Activated naive CD4-positive, alpha-beta T cell treated with anti-CD3 and anti-CD28 coated beads, Interleukin-2, amount 50 U/mL, for 72 hours (primary cell): Measurements from ENCODE around the gene SPAAR. TPM values are rescaled to one million over a fixed set of nuclear protein-coding genes. Genes with fewer than 3 reads are reported as not detected.
A peak's percentile ranks its signal among the peaks of the same experiment; 100 is the strongest.
"Not testable (repeated sequence)": the region's sequence is repeated elsewhere in the genome, so short reads cannot be mapped to it uniquely, and the experiment has no call there.

Experiments
- ATAC-seq, 2 donors: fragments of 150-1000 bp; cut with Tn5 transposase; 2 replicates each; pipeline ENCODE4 v1.10.0; 2021; ENCODE audit warnings: mild to moderate bottlenecking in 2 of 2, moderate library complexity in 2 of 2
- DNase-seq, 2 donors: peaks; one replicate each; pipeline ENCODE4 v3.0.0; 2021 to 2022; ENCODE audit warnings: low spot score in 2 of 2
- H3K27ac Mint-ChIP-seq, 2 donors: one replicate each; pipeline ENCODE4 v1.8.0; 2022; ENCODE audit warnings: mild to moderate bottlenecking in 2 of 2, mixed read lengths in 2 of 2
- H3K36me3 Mint-ChIP-seq, 2 donors: one replicate each; pipeline ENCODE4 v1.8.0; 2022; ENCODE audit warnings: mixed read lengths in 2 of 2
- H3K9me3 Mint-ChIP-seq, 2 donors: one replicate each; pipeline ENCODE4 v1.8.0; 2022; ENCODE audit warnings: mixed read lengths in 2 of 2
- total RNA-seq, 2 donors: library from RNA; stranded (reverse); gene quantifications; one replicate each; pipeline ENCODE4 v1.2.3, GENCODE V29; 2022

SPAAR gene
- total RNA-seq, 2 donors from 2014 or later, result not detected

DNA sequence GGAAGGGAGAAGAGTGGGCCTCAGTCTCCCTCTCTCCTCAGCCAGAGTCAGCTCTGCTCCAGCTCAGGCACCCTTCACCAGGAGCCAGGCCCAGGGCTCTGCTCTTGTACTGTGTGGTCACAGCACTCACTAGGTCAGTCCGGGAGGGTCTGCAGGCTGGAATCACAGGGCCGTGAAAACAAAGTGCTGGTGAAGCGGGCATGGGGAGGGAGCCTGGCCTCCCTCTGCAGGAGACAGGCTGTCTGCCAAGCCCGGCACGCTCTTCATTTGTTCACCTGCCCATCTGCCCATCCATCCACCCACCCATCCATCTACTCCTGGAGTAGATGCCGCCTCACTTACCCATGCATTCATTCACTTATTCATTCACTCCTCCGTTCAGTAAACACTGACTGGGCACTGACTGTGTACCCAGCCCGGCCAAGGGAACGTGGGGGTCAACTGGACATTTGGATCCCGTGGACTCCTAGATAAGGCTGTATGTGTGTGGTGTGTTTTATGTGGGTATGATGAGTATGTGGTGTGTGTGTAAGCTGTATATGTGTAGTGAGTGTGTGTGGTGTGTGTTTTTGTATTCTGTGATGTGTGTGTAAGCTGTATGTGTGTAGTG is 3.6 kb downstream of the SPAAR start:
- no peak overlapping the region for H3K27ac Mint-ChIP-seq
- ATAC-seq, result no peak

DNA sequence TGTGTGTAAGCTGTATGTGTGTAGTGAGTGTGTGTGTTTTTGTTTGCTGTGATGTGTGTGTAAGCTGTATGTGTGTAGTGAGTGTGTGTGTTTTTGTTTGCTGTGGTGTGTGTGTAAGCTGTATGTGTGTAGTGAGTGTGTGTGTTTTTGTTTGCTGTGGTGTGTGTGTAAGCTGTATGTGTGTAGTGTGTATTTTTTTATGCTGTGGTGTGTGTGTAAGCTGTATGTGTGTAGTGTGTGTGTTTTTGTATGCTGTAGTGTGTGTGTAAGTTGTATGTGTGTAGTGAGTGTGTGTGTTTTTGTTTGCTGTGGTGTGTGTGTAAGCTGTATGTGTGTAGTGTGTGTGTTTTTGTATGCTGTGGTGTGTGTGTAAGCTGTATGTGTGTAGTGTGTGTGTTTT is 4.1 kb downstream of the SPAAR start:
- H3K27ac Mint-ChIP-seq, ATAC-seq, H3K9me3 Mint-ChIP-seq, DNase-seq, H3K36me3 Mint-ChIP-seq: not testable (repeated sequence)

More for the DNA sequence above, 3.6 kb downstream of the SPAAR start:
- Mint-ChIP-seq H3K36me3 (no peaks in the 10 kb centered on the region), H3K9me3 (no peaks in the 10 kb centered on the region)
- DNase-seq, result no peak

- peak in 1 of 2 donors; percentile 44 for ATAC-seq
- no peaks in the 10 kb centered on the region for H3K9me3 Mint-ChIP-seq
- no peak overlapping the region for H3K27ac Mint-ChIP-seq
- no peak for DNase-seq
- H3K36me3 Mint-ChIP-seq, result no peaks in the 10 kb centered on the region
Observed at GRCh38 chr9:35914301-35914807, 5.1 kb downstream of the SPAAR start.

DNA sequence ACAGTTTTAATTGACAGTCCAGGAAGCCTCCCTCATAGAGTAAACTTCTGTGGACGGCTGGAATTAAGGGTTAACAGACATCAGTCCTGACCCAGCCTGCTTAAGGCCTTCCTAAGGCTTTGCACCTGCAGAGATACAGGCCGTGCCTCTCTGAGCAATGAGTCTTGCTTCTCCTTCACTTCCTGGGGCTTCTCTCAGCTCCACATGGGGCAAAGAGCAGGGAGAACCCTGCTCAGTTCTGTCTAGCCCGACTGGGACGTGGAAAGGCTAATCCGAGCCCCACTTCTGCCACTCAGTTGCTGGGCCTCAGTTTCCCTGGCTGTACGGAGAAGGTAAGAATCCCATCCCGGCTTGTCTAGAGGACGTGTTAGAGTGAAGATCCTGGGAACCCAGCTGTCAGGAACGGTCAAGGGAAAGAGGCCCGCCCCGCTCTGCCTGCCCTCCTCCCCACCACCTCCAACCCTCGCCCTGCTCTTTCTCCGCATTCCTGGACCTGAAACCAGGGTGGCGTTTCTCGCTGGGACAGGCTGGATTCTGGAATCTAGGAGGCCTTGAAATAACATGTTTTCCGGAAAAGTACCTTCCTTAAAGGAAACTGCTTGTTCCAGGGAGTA is 6.5 kb downstream of the SPAAR start:
- no peak overlapping the region for H3K27ac Mint-ChIP-seq
- H3K36me3 Mint-ChIP-seq, result no peaks in the 10 kb centered on the region
- no peak for DNase-seq
- no peak for ATAC-seq
- H3K9me3 Mint-ChIP-seq, result no peaks in the 10 kb centered on the region

- Mint-ChIP-seq H3K36me3 (no peaks in the 10 kb centered on the region), H3K27ac (no peak overlapping the region), H3K9me3 (no peaks in the 10 kb centered on the region)
- DNase-seq (no peak), ATAC-seq (no peak)
Observed at GRCh38 chr9:35917261-35917660, 8.0 kb downstream of the SPAAR start.

DNA sequence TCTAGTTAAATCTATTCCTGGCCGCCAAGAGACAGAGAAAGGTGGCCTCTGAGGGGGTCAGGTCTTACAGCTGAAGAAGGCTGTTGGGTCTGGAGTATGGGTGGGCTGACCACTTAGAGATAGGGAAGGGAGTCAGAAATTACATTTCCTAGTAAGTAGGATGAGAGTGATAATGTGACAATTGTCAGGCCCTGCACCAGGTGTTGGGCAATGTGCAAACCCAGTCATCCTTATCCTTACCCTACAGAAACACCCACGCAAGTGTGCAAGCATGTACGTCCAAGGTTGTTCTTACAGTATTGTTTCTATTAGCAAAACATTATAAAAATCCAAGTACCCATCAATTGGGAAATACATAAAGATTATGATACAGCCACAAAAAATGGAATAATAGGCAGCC is 9.5 kb downstream of the SPAAR start:
- DNase-seq, result no peak

DNA sequence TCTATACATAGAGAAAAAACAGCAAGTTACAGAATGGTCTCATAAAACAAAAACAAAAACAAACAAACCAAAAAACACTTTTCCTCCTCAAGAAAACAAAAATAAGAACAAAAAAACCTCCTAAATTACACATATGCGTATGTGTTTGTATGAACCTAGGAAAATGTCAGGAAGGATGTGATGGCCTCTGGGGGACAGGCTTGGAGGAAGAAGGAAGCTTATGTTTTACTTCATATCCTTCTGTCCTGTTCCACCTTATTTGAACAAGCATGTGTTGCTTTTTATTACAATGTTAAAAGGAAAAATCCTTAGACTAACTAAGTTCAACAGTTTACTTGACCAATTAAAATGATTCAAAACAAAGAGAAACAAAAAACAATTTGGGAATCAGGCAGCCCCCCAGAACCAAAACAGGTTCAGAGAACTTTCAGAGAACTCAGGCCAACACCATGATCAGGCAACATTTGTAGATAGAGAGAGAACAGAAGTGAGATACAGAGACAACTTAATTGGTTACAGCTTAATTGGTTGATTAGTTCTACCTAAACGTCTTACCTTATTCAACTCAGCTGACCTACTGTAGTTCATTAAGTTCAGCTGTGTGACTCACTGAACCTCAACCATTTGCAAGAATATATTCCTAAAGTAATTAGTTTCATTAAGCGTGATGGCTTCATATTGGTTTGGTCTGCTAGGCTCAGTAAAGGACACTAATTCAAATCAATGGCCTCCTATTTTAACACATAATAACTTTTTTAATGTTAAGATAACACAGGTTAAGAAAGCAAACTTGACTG is 10.1 kb downstream of the SPAAR start:
- Mint-ChIP-seq H3K9me3 (no peaks in the 10 kb centered on the region), H3K27ac (no peak overlapping the region), H3K36me3 (no peaks in the 10 kb centered on the region)
- ATAC-seq, result no peak
- no peak for DNase-seq

More for the DNA sequence above, 9.5 kb downstream of the SPAAR start:
- ATAC-seq, result no peak
- Mint-ChIP-seq H3K27ac (no peak overlapping the region), H3K9me3 (no peaks in the 10 kb centered on the region), H3K36me3 (no peaks in the 10 kb centered on the region)

DNA sequence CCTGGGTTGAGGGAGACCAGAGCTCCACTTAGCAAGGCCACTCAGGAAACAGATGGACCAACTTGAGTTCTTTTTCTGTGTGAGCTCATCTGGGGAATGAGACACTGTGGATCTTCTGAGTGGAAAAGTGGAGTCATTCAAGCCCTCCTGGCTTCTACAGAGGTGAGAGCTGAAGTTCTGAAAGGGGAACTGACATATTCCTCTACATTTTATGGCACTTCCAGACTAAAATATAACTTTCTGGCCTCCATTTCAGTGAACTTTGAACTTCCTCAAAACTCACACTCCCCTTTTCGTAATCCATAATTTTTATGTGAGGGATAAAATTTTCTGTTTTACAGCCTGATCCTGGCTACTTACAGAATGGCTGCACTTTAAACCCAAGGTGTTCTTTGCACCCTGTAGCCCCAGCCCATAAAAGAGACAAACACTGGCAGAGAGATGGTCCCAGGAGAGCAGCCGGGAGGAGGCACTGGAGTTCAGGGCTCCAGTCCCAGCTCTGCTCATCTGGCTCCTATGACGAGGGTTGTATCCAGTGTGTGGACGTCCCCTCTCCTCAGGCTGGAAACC is 10.8 kb downstream of the SPAAR start:
- DNase-seq, result no peak
- Mint-ChIP-seq H3K9me3 (no peaks in the 10 kb centered on the region), H3K27ac (no peak overlapping the region), H3K36me3 (no peaks in the 10 kb centered on the region)
- no peak for ATAC-seq

GRCh38 chr9:35923598-35923926 is 14.3 kb downstream of the SPAAR start:
- DNase-seq (no peak), ATAC-seq (no peak)
- H3K9me3 Mint-ChIP-seq, result no peaks in the 10 kb centered on the region
- H3K36me3 Mint-ChIP-seq, result no peaks in the 10 kb centered on the region
- peak overlapping the region in 1 of 2 donors; percentile 66 for H3K27ac Mint-ChIP-seq

DNA sequence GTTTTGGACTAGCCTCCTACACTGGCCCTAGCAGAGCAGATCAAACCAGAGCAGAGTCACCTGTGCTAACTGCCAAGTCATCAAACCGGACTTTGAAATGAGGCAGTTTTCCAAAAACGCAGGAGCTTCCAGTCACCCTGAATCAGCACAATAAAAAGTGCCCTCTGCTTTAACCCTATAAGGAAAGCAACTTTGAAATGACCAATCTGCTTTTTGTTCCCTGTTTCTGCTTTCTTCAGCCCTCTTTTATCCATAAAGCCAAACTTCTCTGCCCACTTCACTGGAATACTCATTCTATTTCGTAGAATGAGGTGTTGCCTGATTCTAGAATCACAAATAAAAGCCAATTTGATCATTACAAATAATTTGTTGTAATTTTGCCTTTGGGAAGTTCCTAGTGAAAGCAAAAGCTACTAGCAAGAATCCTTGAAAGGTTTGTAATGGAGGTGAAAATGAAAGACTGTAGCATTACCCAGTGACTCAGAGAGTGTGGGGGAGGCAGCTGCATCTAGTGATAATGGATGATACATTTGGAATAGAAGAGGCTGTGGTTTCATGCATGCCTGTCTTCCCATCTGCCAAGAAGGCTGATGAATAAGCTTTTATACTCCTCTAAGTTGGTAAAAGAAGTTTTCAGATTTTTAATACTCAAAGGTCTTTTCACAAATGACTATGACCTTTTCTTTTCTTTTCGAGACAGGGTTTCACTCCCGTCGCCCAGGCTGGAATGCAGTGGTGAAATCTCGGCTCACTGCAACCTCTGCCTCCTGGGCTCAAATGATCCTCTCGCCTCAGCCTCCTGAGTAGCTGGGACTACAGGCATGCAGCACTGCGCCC is 14.9 kb downstream of the SPAAR start:
- peak; percentile 97 to 100 for ATAC-seq
- no peak for DNase-seq
- H3K36me3 Mint-ChIP-seq, result no peaks in the 10 kb centered on the region

GRCh38 chr9:35928591-35929452 is 19.5 kb downstream of the SPAAR start:
- ATAC-seq, result no peak
- no peaks in the 10 kb centered on the region for H3K36me3 Mint-ChIP-seq
- DNase-seq, result no peak
- no peaks in the 10 kb centered on the region for H3K9me3 Mint-ChIP-seq
- no peak overlapping the region for H3K27ac Mint-ChIP-seq

More for the DNA sequence above, 14.9 kb downstream of the SPAAR start:
- peak overlapping the region; percentile 66 to 82 for H3K27ac Mint-ChIP-seq
- H3K9me3 Mint-ChIP-seq, result no peaks in the 10 kb centered on the region

GRCh38 chr9:35929453-35929718 is 20.1 kb downstream of the SPAAR start:
- Mint-ChIP-seq H3K9me3 (no peaks in the 10 kb centered on the region), H3K36me3 (no peaks in the 10 kb centered on the region), H3K27ac (no peak overlapping the region)
- DNase-seq, result no peak
- ATAC-seq, result no peak

DNA sequence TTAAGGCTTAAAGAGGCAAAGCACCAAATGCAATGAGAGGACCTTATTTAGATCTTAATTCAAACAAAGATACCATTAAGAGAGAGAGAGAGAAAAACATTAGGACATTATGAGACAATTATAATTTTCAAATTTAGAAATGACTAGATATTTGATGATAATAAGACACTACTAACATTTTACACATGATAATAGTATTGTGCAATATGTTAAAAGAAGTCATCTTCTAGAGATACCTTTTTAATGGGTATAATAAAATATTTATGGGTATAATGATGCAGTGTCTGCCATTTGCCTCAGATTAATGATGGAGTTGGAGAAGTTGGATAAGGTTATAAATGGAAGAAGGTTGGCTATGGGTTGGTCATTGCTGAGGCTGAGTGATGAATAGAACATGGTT is 21.2 kb downstream of the SPAAR start:
- ATAC-seq (no peak), DNase-seq (no peak)
- Mint-ChIP-seq H3K9me3 (no peaks in the 10 kb centered on the region), H3K27ac (no peak overlapping the region), H3K36me3 (no peaks in the 10 kb centered on the region)

- Mint-ChIP-seq H3K36me3 (no peaks in the 10 kb centered on the region), H3K9me3 (no peaks in the 10 kb centered on the region), H3K27ac (no peak overlapping the region)
- DNase-seq, result no peak
- ATAC-seq, result no peak
Observed at GRCh38 chr9:35930989-35931388, 21.7 kb downstream of the SPAAR start.

- DNase-seq (no peak), ATAC-seq (peak; percentile 73 to 83)
- H3K9me3 Mint-ChIP-seq, result peaks cover 6 to 7% of the 10 kb centered on the region in 2 donors
Observed at GRCh38 chr9:35932735-35933134, 23.4 kb downstream of the SPAAR start.

GRCh38 chr9:35933550-35934067 is 24.3 kb downstream of the SPAAR start:
- Mint-ChIP-seq H3K9me3 (peaks cover 6 to 7% of the 10 kb centered on the region in 2 donors), H3K27ac (no peak overlapping the region), H3K36me3 (peaks cover 0 to 16% of the 10 kb centered on the region in 2 donors)
- DNase-seq (no peak), ATAC-seq (peak in 1 of 2 donors; percentile 59)

More at GRCh38 chr9:35932735-35933134, 23.4 kb downstream of the SPAAR start:
- H3K36me3 Mint-ChIP-seq, result peaks cover 0 to 9% of the 10 kb centered on the region in 2 donors
- H3K27ac Mint-ChIP-seq, result no peak overlapping the region
